GM21447 (cell line): Measurements from ENCODE around the gene UVRAG.
"Not testable (repeated sequence)": the region's sequence is repeated elsewhere in the genome, so short reads cannot be mapped to it uniquely, and the experiment has no call there.

Experiments
- ATAC-seq: cut with Tn5 transposase; IDR thresholded peaks from one replicate; pipeline ENCODE4 v1.9.1; 2021; ENCODE audit not compliant: unreplicated experiment

The UVRAG gene

GRCh38 chr11:75946531-75947530, 131.8 kb downstream of the UVRAG start:
- no peak for ATAC-seq

GRCh38 chr11:75949023-75949672, 134.1 kb downstream of the UVRAG start:
- ATAC-seq, result no peak

- no peak for ATAC-seq
Observed at GRCh38 chr11:75950141-75950540, 135.1 kb downstream of the UVRAG start.

GRCh38 chr11:75954039-75954438, 139.0 kb downstream of the UVRAG start:
- no peak for ATAC-seq

GRCh38 chr11:75955443-75955842, 140.4 kb downstream of the UVRAG start:
- ATAC-seq, result no peak

GRCh38 chr11:75959540-75959939, 144.5 kb downstream of the UVRAG start:
- no peak for ATAC-seq

- ATAC-seq, result no peak
Observed at GRCh38 chr11:75964071-75964470, 149.1 kb downstream of the UVRAG start.

GRCh38 chr11:75966537-75967287, 151.7 kb downstream of the UVRAG start:
- no peak for ATAC-seq

- ATAC-seq, result no peak
Observed at GRCh38 chr11:75968021-75968625, 153.1 kb downstream of the UVRAG start.

GRCh38 chr11:75969626-75970308, 154.8 kb downstream of the UVRAG start:
- no peak for ATAC-seq

- ATAC-seq, result not testable (repeated sequence)
Observed at GRCh38 chr11:75973710-75974109, 158.7 kb downstream of the UVRAG start.

- ATAC-seq, result not testable (repeated sequence)
Observed at GRCh38 chr11:75979075-75979474, 164.1 kb downstream of the UVRAG start.

GRCh38 chr11:75979479-75980027, 164.5 kb downstream of the UVRAG start:
- not testable (repeated sequence) for ATAC-seq

GRCh38 chr11:75980031-75980430, 165.0 kb downstream of the UVRAG start:
- no peak for ATAC-seq

- no peak for ATAC-seq
Observed at GRCh38 chr11:75981546-75981945, 166.5 kb downstream of the UVRAG start.

- no peak for ATAC-seq
Observed at GRCh38 chr11:75982309-75982708, 167.3 kb downstream of the UVRAG start.

- ATAC-seq, result no peak
Observed at GRCh38 chr11:75986966-75987365, 172.0 kb downstream of the UVRAG start.

- no peak for ATAC-seq
Observed at GRCh38 chr11:75993126-75993525, 178.1 kb downstream of the UVRAG start.

GRCh38 chr11:75994616-75995015, 179.6 kb downstream of the UVRAG start:
- no peak for ATAC-seq
